SHP77 treated with DMSO at 0.1 percent for 48 hours (cell line): ENCODE measurements around the gene MYMX.
A peak's percentile ranks its signal among the peaks of the same experiment; 100 is the strongest.
"Not testable (repeated sequence)": the region's sequence is repeated elsewhere in the genome, so short reads cannot be mapped to it uniquely, and the experiment has no call there.

Experiments
- DNase-seq: peaks from one replicate; lab custom pipeline; 2025; lab: John Stamatoyannopoulos, UW

Gene MYMX

DNA sequence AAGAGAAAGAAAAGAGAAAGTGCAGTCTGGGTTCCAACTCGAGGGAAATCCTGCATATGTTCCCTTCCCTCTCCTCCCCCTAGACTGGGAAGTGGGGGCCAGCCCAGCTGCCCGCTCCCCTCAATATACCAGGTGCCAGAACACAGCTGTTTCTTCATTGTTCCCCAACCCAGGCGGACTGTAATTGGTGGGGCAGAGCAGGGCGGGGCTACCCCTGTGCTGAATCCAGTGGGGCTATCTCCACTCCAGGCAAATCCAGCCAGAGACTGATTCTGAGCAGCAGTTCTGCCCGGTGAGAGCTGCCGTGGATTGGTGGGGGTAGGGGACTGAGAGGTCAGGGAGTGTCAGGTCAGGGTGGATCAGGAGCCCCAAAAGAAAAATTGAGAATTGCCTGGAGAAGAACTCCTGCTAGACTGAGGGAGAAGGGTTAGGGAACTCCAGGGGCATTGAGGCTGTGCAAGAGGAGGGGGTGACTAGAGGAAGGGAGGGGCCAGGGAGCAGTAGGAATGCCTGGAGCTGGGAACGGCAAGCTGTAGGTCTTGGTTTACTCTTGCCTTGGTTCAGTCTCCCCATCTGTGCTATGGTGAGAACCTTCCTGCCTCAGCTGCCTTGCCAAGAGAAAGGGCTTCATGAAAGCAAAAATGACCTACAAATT lies at the start of gene MYMX:
MYMX (plus strand) TSS at position 250 of the 655 bp plus-strand sequence. CDS start 546 bp downstream, outside the sequence.
- DNase-seq, result no peak

DNA sequence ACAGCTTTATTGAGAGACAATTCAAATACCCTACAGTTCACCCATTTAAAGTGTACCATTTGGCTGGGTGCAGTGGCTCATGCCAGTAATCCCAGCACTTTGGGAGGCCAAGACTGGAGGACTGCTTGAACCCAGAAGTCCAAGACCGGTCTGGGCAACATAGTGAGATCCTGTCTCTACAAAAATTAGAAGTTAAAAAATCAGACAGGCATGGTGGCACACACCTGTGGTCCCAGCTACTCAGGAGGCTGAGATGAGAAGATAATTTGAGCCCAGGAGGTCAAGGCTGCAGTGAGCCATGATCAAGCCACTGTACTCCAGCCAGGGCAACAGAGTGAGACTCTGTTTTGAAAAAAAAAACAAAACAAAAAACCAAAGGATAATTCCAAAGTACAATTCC lies 49.2 kb upstream of the MYMX start:
- DNase-seq, result no peak

DNA sequence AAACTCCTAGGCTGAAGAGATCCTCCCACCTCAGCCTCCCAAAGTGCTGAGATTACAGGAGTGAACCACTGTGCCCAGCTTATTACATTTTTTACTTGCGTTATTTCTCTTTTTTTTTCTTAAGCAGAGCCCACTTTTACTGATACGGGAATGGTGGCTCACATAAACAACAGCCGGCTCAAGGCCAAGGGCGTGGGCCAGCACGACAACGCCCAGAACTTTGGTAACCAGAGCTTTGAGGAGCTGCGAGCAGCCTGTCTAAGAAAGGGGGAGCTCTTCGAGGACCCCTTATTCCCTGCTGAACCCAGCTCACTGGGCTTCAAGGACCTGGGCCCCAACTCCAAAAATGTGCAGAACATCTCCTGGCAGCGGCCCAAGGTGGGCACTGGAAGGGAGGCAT lies 47.6 kb upstream of the MYMX start:
- no peak for DNase-seq

DNA sequence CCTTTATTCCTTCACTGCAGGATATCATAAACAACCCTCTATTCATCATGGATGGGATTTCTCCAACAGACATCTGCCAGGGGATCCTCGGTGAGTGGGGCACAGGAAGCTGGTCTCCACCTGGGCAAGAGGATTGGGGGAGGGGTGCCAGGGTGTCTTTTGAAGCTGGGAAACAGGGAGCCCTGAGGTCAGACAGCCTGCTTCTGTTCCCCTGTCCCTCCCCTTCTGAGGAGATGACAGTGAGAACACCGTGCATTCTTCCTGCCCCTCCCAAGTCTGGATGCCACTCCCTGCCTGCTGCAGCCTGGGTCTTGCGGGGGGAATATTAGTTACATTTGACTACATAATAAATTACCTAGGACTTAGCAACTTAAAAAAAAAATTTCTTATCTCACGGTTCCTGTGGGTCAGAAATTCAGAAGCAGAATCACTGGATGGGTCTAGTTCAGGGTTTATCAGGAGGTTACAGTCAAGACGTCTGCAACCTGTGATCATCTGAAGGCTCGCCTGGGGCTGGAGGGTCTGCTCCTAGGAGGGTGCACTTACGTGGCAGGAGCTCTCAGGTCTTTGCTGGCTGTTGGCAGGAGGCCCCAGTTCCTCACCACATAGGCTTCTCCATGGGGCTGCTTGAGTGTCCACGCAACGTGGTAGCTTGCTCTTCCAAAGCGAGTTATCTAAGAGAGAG lies 46.7 kb upstream of the MYMX start:
- no peak for DNase-seq

DNA sequence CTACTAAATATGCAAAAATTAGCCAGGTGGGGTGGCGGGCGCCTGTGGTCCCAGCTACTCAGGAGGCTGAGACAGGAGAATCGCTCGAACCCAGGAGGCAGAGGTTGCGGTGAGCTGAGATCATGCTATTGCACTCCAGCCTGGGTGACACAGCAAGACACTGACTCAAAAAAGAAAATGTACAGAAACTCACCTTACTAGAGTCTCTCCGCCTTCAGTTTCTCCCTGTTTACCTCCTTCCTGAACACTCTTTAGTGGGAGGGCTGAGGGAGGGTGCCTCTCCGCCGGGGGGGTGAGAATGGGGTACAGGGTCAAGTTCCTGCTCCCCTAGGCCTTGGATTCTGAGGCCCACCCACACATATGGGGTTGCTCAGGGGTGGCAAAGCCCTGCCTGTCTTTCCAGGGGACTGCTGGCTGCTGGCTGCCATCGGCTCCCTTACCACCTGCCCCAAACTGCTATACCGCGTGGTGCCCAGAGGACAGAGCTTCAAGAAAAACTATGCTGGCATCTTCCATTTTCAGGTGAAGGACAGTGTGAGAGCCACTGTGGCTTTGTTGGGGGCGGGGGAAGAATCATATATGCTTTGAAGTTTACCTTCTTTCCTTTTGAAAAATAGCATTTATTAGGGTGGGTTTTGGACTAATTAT lies 44.7 kb upstream of the MYMX start:
- no peak for DNase-seq

DNA sequence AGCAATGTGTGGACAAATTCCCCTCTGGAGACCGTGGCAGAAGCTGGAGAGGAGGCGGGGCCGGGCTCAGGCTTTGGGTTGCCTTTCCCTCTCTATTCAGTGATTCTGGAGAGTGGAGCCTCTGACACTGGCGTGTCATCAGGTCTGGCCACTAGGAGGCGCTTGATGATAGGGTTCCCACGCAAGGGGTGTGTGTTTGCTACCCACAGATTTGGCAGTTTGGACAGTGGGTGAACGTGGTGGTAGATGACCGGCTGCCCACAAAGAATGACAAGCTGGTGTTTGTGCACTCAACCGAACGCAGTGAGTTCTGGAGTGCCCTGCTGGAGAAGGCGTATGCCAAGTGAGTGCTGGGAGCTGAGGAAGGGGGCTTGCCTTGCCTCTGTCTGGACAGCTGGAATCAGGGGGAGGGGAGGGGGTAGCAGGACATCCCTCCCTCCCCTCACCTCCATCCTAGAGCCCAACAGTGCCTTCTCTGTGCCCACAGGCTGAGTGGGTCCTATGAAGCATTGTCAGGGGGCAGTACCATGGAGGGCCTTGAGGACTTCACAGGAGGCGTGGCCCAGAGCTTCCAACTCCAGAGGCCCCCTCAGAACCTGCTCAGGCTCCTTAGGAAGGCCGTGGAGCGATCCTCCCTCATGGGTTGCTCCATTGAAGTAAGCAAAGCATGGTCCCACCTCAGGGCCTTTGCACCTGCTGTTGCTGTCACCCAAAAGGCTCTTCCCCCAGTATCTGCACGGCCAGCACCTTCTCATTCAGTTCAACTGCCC lies 43.8 kb upstream of the MYMX start:
- DNase-seq, result peak; percentile 69

DNA sequence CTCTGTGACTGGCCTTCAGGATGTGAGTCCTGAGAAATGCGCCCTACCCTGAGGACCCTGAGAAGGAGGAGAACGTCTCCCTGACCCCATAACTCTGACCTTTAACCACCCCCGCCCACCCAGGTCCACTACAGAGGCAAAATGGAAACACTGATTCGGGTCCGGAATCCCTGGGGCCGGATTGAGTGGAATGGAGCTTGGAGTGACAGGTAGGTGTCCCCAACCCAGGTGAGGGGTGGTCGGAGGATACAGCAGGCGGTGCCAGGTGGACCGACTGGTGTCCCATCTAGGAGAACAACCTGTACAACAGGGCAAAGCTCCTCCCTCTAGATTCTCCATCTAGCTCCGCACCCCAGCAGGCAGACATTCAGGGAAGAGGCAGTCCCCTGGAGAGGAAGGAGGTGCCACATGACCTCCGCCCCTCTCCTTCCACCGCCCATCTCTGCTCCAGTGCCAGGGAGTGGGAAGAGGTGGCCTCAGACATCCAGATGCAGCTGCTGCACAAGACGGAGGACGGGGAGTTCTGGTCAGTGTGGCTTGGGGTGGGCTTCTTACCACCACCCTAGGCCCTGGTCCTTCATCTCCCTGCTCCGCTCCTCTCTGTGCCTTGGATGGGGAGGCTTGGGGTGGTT lies 40.5 kb upstream of the MYMX start:
- DNase-seq, result no peak

DNA sequence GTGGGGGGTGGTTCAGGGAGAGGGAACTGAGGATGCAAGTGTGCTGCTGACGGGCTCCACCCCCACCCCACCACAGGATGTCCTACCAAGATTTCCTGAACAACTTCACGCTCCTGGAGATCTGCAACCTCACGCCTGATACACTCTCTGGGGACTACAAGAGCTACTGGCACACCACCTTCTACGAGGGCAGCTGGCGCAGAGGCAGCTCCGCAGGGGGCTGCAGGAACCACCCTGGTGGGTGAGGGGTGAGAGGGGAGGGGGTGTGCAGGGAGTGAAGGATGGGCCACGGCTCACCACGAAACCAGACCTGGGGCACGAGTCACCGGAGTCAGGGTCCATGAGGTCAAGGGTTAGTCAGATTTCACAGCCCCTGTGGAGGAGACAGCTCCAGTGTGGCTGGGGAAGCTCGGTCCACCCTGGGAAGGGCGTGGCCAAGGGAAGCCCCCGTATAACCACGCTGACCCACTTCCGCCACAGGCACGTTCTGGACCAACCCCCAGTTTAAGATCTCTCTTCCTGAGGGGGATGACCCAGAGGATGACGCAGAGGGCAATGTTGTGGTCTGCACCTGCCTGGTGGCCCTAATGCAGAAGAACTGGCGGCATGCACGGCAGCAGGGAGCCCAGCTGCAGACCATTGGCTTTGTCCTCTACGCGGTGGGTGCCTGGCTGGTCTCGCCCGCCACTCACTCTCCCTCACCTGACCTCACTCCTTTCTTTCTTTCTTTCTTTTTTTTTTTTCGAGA lies 39.8 kb upstream of the MYMX start:
- no peak for DNase-seq

DNA sequence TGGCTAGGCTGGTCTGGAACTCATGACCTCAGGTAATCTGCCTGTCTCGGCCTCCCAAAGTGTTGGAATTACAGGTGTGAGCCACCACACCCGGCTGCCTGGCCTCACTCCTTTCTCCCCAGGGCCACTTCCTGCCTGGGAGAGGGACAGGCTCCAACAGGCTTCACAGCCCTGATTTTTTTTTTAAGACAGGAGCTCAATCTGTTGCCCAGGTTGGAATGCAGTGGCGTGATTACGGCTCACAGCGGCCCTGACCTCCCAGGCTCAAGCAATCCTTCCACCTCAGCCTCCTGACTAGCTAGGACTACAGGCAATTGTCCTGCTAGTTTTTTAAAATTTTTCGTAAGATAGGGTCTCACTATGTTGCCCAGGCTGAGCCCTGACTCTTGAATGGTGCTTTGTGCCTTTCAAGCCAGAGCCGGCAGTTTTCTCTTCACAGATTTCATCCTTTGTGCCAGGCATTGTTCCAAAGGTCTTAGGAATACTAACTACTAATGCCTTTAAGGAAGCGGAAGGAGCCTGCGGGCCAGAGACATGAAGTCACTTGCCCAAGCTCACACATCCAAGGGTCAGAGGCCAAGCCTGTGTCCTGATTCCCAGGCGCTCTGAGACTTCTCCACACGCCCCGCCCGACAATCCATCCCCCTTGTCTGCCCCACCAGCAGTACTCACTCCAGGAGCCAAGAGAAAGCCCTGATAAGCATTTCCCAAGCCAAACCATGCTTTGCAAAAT lies 38.9 kb upstream of the MYMX start:
- DNase-seq, result no peak

DNA sequence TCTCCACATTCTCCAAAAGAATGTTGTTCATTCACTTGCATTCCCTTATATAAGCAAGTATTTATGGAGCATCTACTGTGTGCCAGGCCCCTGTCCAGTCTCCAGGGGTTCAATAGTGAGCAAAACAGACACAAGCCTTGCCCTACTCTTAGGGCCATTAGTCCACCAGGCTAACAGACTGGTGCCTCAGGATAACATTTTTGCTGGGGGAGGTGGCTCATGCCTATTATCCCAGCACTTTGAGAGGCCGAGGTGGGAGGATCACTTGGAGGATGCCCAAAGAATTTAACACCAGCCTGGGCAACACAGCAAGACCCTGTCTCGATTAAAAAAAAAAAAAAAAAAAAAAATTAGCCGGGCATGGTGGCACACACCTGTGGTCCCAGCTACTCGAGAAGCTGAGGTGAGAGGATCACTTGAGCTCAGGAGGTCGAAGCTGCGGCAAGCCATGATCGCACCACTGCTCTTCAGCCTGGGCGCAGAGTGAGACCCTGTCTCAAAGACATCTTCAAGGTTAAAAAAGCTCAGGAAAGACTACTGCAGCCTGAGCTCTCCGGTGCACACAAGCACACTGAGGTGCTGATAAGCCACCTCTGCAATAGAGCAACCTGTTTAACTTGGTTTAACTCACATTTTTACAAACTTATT lies 38.2 kb upstream of the MYMX start:
- DNase-seq, result no peak

DNA sequence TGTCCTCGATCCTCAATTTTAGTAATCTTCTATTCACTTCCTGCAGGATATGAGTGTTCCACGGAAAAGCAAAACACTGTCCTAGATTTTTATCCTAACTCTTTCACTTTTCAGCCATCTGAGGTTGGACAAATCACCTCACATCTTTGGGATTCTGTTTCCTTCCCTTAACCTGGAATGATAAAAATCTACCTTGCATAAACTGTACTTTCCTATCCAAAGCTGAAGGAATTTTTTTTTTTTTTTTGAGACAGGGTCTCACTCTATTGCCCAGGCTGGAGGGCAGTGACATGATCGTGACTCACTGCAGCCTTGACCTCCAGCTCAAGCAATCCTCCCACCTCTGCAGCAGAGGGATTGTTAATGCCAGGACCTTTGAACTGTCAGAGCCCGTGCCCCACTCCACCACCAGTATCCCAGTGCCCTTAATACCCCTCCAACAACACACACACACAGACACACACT lies 37.6 kb upstream of the MYMX start:
- DNase-seq, result no peak

DNA sequence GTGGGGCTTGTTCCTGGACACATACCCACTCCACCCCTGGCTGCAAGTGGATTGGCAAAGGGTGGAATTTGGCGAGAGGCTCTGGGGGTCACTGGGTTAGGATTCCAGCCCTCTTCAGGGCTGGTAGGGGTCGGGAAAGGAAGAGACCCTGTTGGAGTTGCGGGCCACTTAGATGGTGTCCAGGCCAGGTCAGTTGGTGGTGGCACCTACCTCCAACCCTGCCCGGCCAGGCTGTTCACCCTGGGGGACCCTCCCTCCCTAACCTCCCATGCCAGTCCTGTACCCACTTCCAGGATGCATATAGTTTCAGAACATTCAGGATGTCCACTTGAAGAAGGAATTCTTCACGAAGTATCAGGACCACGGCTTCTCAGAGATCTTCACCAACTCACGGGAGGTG lies 37.1 kb upstream of the MYMX start:
- DNase-seq, result no peak

DNA sequence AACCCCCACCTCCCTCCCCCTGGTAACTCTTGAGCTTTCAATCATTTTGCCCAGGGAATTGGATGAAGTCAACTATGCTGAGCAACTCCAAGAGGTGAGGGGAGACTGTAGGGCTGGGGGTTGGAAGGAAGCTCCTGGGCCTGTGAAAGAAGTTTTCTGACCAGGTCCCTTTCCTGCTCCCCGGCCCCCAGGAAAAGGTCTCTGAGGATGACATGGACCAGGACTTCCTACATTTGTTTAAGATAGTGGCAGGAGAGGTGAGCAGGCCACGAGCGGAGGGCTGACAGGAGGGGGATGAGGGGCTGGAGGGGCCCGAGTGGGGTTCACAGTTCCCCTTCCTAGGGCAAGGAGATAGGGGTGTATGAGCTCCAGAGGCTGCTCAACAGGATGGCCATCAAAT lies 36.3 kb upstream of the MYMX start:
- no peak for DNase-seq

DNA sequence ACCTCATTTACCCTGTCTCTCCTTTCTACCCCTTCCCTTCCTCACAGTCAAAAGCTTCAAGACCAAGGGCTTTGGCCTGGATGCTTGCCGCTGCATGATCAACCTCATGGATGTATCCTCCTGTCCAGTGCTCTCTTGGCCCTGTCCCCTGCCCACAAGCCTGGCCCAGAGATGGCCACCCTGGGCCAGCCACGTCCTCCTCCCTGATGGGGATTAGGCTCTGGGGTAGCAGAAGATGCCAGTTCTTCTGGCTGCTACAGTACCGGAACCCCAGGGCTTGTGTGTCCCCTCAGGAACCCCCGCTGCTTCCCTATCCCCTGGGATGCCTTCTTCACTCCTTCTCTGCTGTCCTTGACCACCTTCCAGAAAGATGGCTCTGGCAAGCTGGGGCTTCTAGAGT lies 35.8 kb upstream of the MYMX start:
- DNase-seq, result no peak

DNA sequence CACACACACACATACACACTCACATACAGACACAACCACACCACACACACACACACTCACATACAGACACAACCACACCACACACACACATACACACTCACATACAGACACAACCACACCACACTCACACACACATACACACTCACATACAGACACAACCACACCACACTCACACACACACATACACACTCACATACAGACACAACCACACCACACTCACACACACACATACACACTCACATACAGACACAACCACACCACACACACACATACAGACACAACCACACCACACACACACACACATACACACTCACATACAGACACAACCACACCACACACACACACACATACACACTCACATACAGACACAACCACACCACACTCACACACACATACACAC lies 34.9 kb upstream of the MYMX start:
- DNase-seq, result not testable (repeated sequence)

DNA sequence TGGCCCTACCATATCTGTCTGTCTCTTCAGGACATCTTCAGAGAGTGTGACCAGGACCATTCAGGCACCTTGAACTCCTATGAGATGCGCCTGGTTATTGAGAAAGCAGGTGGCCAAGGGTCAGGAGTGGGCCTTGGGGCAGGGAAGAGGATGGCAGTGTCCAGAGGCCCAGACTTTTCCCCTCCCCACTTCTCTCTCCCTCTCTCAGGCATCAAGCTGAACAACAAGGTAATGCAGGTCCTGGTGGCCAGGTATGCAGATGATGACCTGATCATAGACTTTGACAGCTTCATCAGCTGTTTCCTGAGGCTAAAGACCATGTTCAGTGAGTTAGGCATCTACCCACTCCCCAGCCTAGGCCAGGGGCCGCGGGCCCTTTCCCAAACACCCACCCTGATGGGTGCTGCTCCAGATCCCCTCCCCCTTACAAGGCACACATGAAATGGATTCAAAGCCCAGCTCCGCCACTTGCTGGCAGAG lies 33.8 kb upstream of the MYMX start:
- DNase-seq, result no peak

DNA sequence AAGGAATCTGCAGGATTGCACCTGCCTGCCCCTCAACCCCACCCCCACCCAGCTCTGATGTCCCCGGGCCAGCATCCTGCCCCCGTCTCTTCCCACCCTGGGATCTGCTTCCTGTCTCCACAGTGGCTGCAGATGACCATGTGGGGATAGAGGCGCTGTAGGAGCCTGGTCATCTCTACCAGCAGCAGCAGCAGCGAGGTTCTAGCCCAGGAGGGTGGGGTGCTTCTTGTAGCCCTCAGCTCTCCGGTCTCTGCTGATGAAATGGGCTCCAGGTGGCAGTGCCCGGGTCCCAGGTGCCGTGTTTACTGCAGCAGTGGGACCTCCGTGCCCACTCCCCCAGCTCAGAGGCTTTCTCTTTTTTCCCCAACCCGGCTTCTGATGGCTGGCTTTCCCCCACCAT lies 32.9 kb upstream of the MYMX start:
- no peak for DNase-seq

DNA sequence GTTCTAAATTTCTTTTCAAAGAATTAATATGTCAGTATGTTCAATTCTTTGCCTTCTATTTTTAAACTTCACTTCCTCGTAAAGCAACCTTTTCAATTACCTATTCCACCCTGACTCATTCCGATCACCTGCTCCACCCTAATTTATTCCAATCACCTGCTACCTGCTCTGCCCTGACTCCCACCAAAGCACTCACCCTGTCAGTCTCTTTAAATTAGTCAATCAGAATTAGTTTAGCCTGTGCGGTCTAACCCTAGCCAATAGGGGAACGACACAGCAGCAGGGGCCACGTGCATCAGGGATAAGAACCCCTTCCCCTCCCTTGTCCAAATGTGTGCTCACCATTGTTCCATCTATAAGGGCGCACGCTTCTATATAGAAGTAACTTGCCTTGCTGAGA lies 31.4 kb upstream of the MYMX start:
- DNase-seq, result not testable (repeated sequence)

DNA sequence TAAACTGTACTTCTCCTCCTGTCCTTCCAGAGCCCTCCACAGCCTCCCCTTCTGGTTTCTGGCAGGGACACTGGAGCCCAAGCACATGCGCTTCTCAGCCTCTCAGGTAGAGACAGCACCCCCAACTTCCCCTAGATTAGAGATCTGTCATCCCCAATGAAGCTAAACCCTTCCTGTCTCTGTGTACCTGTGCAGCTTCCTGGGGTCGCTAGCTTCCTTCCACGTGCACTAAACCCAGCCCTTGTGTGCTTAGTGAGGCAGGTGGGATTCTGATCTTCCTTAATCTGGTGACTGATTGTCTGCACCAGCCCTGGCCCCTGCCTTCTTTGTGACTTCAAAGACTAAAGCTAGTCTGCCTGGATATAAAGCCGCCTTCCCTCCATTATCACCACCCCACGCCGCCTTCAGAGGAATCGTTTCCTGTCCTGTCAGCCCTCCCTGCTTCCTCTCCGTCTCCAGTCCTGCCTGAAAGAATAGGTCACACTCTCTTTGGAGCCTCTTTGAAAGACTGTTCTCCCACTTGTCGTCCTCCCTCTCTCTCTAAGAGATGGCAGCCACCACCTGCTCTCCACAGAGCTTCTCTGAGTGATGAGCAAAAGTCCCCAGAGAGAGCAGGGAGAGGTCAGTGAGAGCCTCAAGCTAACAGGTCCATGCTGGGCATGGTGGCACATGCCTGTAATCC lies 30.6 kb upstream of the MYMX start:
- no peak for DNase-seq
